Transverse colon (tissue), 3 donors: ENCODE data around the gene PRRC1.

Experiments used
- POLR2A ChIP-seq: fragments of 450-650 bp; IDR thresholded peaks from one replicate; pipeline ENCODE4 v1.6.1; 2016; ENCODE audit warnings: antibody characterized with exemption, mild to moderate bottlenecking, moderate library complexity
- TF ChIP-seq, protein P1 (sequence below), 5 experiments: fragments of 200-600 bp in 3 of 5; fragments of 450-650 bp in 2 of 5; sonication (generic) in 3 of 5; IDR thresholded peaks; 1 replicate in 2 of 5; 2 replicates in 3 of 5; pipeline ENCODE4 v1.5.1; 2016 to 2017; ENCODE audit warnings: antibody characterized with exemption in 5 of 5, inconsistent platforms in 3 of 5, mild to moderate bottlenecking in 2 of 5, moderate library complexity in 1 of 5

DNA sequence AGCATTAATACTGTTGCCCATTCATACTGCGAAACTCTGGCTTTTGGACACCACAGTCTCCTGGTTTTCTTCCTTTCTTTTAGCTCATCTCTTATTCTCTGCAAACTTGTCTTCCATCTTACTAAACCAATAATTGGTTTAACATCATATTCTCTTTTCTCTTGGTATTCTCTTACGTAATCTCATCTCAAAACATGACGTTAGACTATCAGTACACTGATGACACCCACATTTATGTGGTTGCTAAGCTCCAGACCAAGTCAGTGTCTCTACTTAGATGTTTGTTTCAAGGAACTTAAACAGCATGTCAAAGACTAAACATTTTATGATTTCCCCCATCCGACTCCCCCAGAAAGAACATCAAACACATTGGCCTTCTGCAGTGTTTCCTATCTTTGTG is 2.1 kb downstream of the PRRC1 start:
- TF ChIP-seq, protein P1, sequence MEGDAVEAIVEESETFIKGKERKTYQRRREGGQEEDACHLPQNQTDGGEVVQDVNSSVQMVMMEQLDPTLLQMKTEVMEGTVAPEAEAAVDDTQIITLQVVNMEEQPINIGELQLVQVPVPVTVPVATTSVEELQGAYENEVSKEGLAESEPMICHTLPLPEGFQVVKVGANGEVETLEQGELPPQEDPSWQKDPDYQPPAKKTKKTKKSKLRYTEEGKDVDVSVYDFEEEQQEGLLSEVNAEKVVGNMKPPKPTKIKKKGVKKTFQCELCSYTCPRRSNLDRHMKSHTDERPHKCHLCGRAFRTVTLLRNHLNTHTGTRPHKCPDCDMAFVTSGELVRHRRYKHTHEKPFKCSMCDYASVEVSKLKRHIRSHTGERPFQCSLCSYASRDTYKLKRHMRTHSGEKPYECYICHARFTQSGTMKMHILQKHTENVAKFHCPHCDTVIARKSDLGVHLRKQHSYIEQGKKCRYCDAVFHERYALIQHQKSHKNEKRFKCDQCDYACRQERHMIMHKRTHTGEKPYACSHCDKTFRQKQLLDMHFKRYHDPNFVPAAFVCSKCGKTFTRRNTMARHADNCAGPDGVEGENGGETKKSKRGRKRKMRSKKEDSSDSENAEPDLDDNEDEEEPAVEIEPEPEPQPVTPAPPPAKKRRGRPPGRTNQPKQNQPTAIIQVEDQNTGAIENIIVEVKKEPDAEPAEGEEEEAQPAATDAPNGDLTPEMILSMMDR (IDR thresholded peaks at IDR 0.05): no peak
- no peak for TF ChIP-seq POLR2A
